H1 (cell line): ENCODE data around the gene TSC22D4.

Experiments used
- CREB1 ChIP-seq: IDR thresholded peaks from 2 replicates; pipeline ENCODE4 v1.6.1; 2012; ENCODE audit warnings: inconsistent platforms
- CTCF ChIP-seq, 3 experiments: IDR thresholded peaks; 1 replicate in 2 of 3; 2 replicates in 1 of 3; pipeline versions ENCODE4 v1.5.1 to v1.6.1; 2011; ENCODE audit warnings: low read length in 3 of 3, mild to moderate bottlenecking in 3 of 3, inconsistent platforms in 2 of 3, low read depth in 1 of 3, moderate library complexity in 1 of 3; ENCODE audit not compliant: insufficient read depth in 1 of 3; ENCODE audit errors: control extremely low read depth in 1 of 3
- EP300 ChIP-seq, 2 experiments: IDR thresholded peaks; 1 replicate in 1 of 2; 2 replicates in 1 of 2; pipeline ENCODE4 v1.6.1; 2011 to 2012; ENCODE audit warnings: low read depth in 2 of 2, low read length in 2 of 2, mild to moderate bottlenecking in 2 of 2, borderline replicate concordance in 1 of 2, inconsistent platforms in 1 of 2, moderate library complexity in 1 of 2
- GTF2F1 ChIP-seq: IDR thresholded peaks from 2 replicates; pipeline ENCODE4 v1.6.1; 2012; ENCODE audit warnings: low read depth, low read length, improper control_type of control experiment, borderline replicate concordance
- KDM5A ChIP-seq: fragments of 200-600 bp; IDR thresholded peaks from 2 replicates; pipeline ENCODE4 v1.7.1; 2012; ENCODE audit warnings: mild to moderate bottlenecking, low read length, inconsistent platforms, mixed read lengths
- MAX ChIP-seq: IDR thresholded peaks from 2 replicates; pipeline ENCODE4 v1.6.1; 2012; ENCODE audit warnings: inconsistent platforms
- POLR2A ChIP-seq, 2 experiments: IDR thresholded peaks; 1 replicate in 1 of 2; 2 replicates in 1 of 2; pipeline ENCODE4 v1.6.1; 2011; ENCODE audit warnings: low read depth in 2 of 2, low read length in 2 of 2, mild to moderate bottlenecking in 2 of 2; ENCODE audit errors: control extremely low read depth in 1 of 2
- RFX5 ChIP-seq: IDR thresholded peaks from 2 replicates; pipeline ENCODE4 v1.6.1; 2011; ENCODE audit warnings: low read depth, low read length, improper control_type of control experiment, borderline replicate concordance
- SP2 ChIP-seq: IDR thresholded peaks from 2 replicates; pipeline ENCODE4 v1.6.1; 2012; ENCODE audit warnings: mild to moderate bottlenecking, low read length, inconsistent platforms
- SUZ12 ChIP-seq: fragments of 200-600 bp; sonication (generic); IDR thresholded peaks from 2 replicates; pipeline ENCODE4 v1.6.1; 2012; ENCODE audit warnings: mild to moderate bottlenecking, inconsistent platforms, low read length, moderate library complexity, mixed read lengths
- TAF1 ChIP-seq: IDR thresholded peaks from 2 replicates; pipeline ENCODE4 v1.6.1; 2011; ENCODE audit warnings: mild to moderate bottlenecking, low read depth, low read length
- TCF12 ChIP-seq: IDR thresholded peaks from 2 replicates; pipeline ENCODE4 v1.6.1; 2011; ENCODE audit warnings: low read depth, mild to moderate bottlenecking, low read length
- TEAD4 ChIP-seq: IDR thresholded peaks from 2 replicates; pipeline ENCODE4 v1.6.1; 2012; ENCODE audit warnings: low read depth, low read length, inconsistent platforms, mixed read lengths

- TF ChIP-seq SP2 (no peak), CTCF (IDR thresholded peaks at IDR 0.05; ENCODE audit: control extremely low read depth in 1 of 3, insufficient read depth in 1 of 3, low read depth in 1 of 3, low read length in 3 of 3) (no peak), KDM5A (no peak), CREB1 (no peak), TAF1 (no peak), RFX5 (no peak), SUZ12 (no peak), TCF12 (no peak), POLR2A (IDR thresholded peaks at IDR 0.05; ENCODE audit: control extremely low read depth in 1 of 2, low read depth in 2 of 2, low read length in 2 of 2) (no peak), EP300 (IDR thresholded peaks at IDR 0.05; ENCODE audit: borderline replicate concordance in 1 of 2, low read depth in 2 of 2, low read length in 2 of 2) (no peak), GTF2F1 (no peak), TEAD4 (no peak), MAX (no peak)
Measured at GRCh38 chr7:100483722-100484672, 5.0 kb upstream of the TSC22D4 start, which contains the start of gene NYAP1.
